ENCODE measurements around the gene CACNG7.

DNA sequence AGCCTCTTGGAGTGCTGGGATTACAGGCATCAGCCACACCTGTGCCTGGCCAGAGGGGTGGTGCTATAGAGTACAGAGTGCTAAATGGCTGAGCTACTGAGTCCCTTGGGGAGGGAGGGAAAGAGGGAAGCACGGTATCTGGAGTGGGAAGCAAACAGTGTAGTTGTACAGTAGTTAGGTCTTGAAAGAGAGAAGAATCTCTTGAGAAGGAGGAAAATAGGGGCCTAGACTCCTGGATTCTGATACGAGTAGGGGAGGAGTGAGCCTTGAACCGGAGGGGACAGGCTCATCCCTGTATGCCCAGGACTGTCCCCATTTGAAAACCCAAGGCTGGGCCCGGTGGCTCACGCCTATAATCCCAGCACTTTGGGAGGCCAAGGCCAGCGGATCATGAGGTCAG is 36.3 kb upstream of the CACNG7 start:
- TF ChIP-seq, protein P1, sequence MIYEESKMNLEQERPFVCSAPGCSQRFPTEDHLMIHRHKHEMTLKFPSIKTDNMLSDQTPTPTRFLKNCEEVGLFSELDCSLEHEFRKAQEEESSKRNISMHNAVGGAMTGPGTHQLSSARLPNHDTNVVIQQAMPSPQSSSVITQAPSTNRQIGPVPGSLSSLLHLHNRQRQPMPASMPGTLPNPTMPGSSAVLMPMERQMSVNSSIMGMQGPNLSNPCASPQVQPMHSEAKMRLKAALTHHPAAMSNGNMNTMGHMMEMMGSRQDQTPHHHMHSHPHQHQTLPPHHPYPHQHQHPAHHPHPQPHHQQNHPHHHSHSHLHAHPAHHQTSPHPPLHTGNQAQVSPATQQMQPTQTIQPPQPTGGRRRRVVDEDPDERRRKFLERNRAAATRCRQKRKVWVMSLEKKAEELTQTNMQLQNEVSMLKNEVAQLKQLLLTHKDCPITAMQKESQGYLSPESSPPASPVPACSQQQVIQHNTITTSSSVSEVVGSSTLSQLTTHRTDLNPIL (CRISPR knock-in tag; IDR thresholded peaks at IDR 0.05; ENCODE audit: low read depth) = no peak
- TF ChIP-seq ARNTL (CRISPR knock-in tag; IDR thresholded peaks at IDR 0.05; ENCODE audit: borderline replicate concordance, low read depth) = no peak
- no peak for TF ChIP-seq GLIS3 (CRISPR knock-in tag; IDR thresholded peaks at IDR 0.05)
- TF ChIP-seq ZNF70 (CRISPR knock-in tag; IDR thresholded peaks at IDR 0.05) = no peak
